Testis (tissue), 3 donors: Measurements from ENCODE around the gene FYN. TPM values are rescaled to one million over a fixed set of nuclear protein-coding genes. Genes with fewer than 3 reads are reported as not detected.
"Not testable (repeated sequence)": the region's sequence is repeated elsewhere in the genome, so short reads cannot be mapped to it uniquely, and the experiment has no call there.

Experiments used
- DNase-seq: peaks from one replicate; pipeline ENCODE4 v3.0.0-alpha.2; 2019
- H3K27ac ChIP-seq, 2 donors: fragments of 200-600 bp; sonication (generic); one replicate each; pipeline ENCODE4 v1.5.1; 2019
- H3K27me3 ChIP-seq: fragments of 200-600 bp; sonication (generic); one replicate; pipeline ENCODE4 v1.5.1; 2019
- H3K36me3 ChIP-seq: fragments of 200-600 bp; sonication (generic); one replicate; pipeline ENCODE4 v1.5.1; 2017; ENCODE audit warnings: low read depth; ENCODE audit errors: missing control alignments
- H3K4me1 ChIP-seq: fragments of 200-600 bp; sonication (generic); one replicate; pipeline ENCODE4 v1.5.1; 2019
- H3K4me3 ChIP-seq, 2 donors: fragments of 200-600 bp; sonication (generic); one replicate each; pipeline ENCODE4 v1.5.1; 2017 to 2019
- H3K9me3 ChIP-seq: fragments of 200-600 bp; sonication (generic); one replicate; pipeline ENCODE4 v1.5.1; 2017
- CTCF ChIP-seq, 3 experiments: fragments of 450-650 bp in 2 of 3; fragments of 200-600 bp in 1 of 3; sonication (generic) in 1 of 3; IDR thresholded peaks; one replicate each; pipeline ENCODE4 v1.5.1; 2016 to 2019; ENCODE audit warnings: antibody characterized with exemption in 3 of 3, mild to moderate bottlenecking in 2 of 3, moderate library complexity in 1 of 3
- POLR2A ChIP-seq: fragments of 450-650 bp; IDR thresholded peaks from one replicate; pipeline ENCODE4 v1.6.1; 2017; ENCODE audit warnings: antibody characterized with exemption, mild to moderate bottlenecking, moderate library complexity
- WGBS, 2 donors: methylation state at CpG; one replicate each; pipeline ENCODE4 v1.1.5; 2018; 5-methylcytosine and 5-hydroxymethylcytosine counted together
- intact Hi-C: fragments of 100-400 bp; cut with DNase I; formaldehyde crosslinking; loops from one replicate; pipeline ENCODE4 v1.15.1; 2023; ENCODE audit warnings: low total_unique reads
- polyA plus RNA-seq: library from polyadenylated mRNA; stranded (reverse); fragments of 350-450 nt; fragmentation: Illumina TruSeq; extraction: RNeasy Lipid Tissue Mini Kit (QIAGEN cat#74804); gene quantifications from one replicate; pipeline ENCODE4 v1.2.3, GENCODE V29; 2014; ENCODE audit warnings: low read depth, low replicate concordance; ENCODE audit not compliant: insufficient read depth
- total RNA-seq, 2 donors: library from RNA; depleted of rRNA; stranded (reverse); fragments of >200 nt; gene quantifications; one replicate each; pipeline ENCODE4 v1.2.3, GENCODE V29; 2016

FYN gene
- total and polyA plus RNA-seq, 3 donors from 2014 or later = 74.0 to 145 (median 104) TPM

GRCh38 chr6:111909238-111909637 is 36.0 kb upstream of the FYN start:
- H3K9me3 ChIP-seq = no peaks in the 10 kb centered on the region
- intact Hi-C loops = no loop called here
- H3K27me3 ChIP-seq = no peaks in the 10 kb centered on the region
- 86 to 96% methylated on average over 3 of the region's 3 CpGs for WGBS, 2 donors
- TF ChIP-seq POLR2A (no peak), CTCF (IDR thresholded peaks at IDR 0.05) (no peak)
- DNase-seq = no peak
- H3K36me3 ChIP-seq = no peaks in the 10 kb centered on the region
- H3K4me1 ChIP-seq = no peaks in the 10 kb centered on the region
- H3K27ac ChIP-seq = no peak overlapping the region
- no peak overlapping the region for H3K4me3 ChIP-seq

- WGBS, 2 donors = 87% methylated on average over 15 of the region's 17 CpGs; no CpG with 5 or more reads in 1 of the 2 donors
- H3K27ac ChIP-seq, DNase-seq, H3K36me3 ChIP-seq, H3K27me3 ChIP-seq, H3K4me1 ChIP-seq, H3K4me3 ChIP-seq, intact Hi-C loops, H3K9me3 ChIP-seq: not testable (repeated sequence)
Measured at GRCh38 chr6:111908365-111908764, 35.1 kb upstream of the FYN start.

GRCh38 chr6:111900735-111901134 is 27.5 kb upstream of the FYN start:
- no peaks in the 10 kb centered on the region for H3K4me1 ChIP-seq
- H3K27me3 ChIP-seq = no peaks in the 10 kb centered on the region
- no peak for DNase-seq
- TF ChIP-seq CTCF (IDR thresholded peaks at IDR 0.05) (no peak), POLR2A (no peak)
- 92 to 93% methylated on average over 5 of the region's 5 CpGs for WGBS, 2 donors
- intact Hi-C loops = no loop called here
- H3K36me3 ChIP-seq = no peaks in the 10 kb centered on the region
- no peaks in the 10 kb centered on the region for H3K9me3 ChIP-seq
- no peak overlapping the region for H3K4me3 ChIP-seq
- H3K27ac ChIP-seq = no peak overlapping the region

GRCh38 chr6:111899531-111899930 is 26.3 kb upstream of the FYN start:
- Histone ChIP-seq H3K4me1 (no peaks in the 10 kb centered on the region), H3K27me3 (no peaks in the 10 kb centered on the region), H3K4me3 (no peak overlapping the region), H3K27ac (no peak overlapping the region), H3K9me3 (no peaks in the 10 kb centered on the region), H3K36me3 (no peaks in the 10 kb centered on the region)
- intact Hi-C loops = no loop called here
- 86 to 90% methylated on average over 3 of the region's 3 CpGs for WGBS, 2 donors
- TF ChIP-seq POLR2A (no peak), CTCF (IDR thresholded peaks at IDR 0.05) (no peak)
- DNase-seq = no peak

GRCh38 chr6:111898452-111898851 is 25.2 kb upstream of the FYN start:
- no peaks in the 10 kb centered on the region for H3K27me3 ChIP-seq
- no peak for TF ChIP-seq POLR2A
- TF ChIP-seq CTCF (IDR thresholded peaks at IDR 0.05) = no peak
- no peaks in the 10 kb centered on the region for H3K36me3 ChIP-seq
- H3K27ac ChIP-seq = no peak overlapping the region
- no peaks in the 10 kb centered on the region for H3K9me3 ChIP-seq
- no peak for DNase-seq
- 73 to 88% methylated on average over 4 of the region's 4 CpGs for WGBS, 2 donors
- no peak overlapping the region for H3K4me3 ChIP-seq
- H3K4me1 ChIP-seq = no peaks in the 10 kb centered on the region
- intact Hi-C loops = no loop called here
